ENCODE results near the gene RBM5. TPM values are rescaled to one million over a fixed set of nuclear protein-coding genes. Genes with fewer than 3 reads are reported as not detected.

The RBM5 gene
- total RNA-seq, 1 donor = 150 TPM

- no peak for TF ChIP-seq CTCF (IDR thresholded peaks at IDR 0.05; ENCODE audit: extremely low read depth, low read depth, low read length)
These were observed 66.8 kb downstream of the RBM5 start for GRCh38 chr3:50155491-50155878.

GRCh38 chr3:50155891-50156290 lies 67.2 kb downstream of the RBM5 start:
- DNase-seq (ENCODE audit: insufficient read length, low spot score, missing footprints) = no peak
- Histone ChIP-seq H3K27me3 (ENCODE audit: insufficient read depth, low read length) (peaks cover 8% of the 10 kb centered on the region), H3K4me3 (ENCODE audit: insufficient read depth, low read length) (peak overlapping the region; percentile 73), H3K4me1 (ENCODE audit: insufficient read depth, low read length) (peaks cover 22% of the 10 kb centered on the region), H3K79me2 (ENCODE audit: insufficient read depth, low read length) (peaks cover 40% of the 10 kb centered on the region), H3K36me3 (ENCODE audit: insufficient read depth, low read length) (no peaks in the 10 kb centered on the region), H2AFZ (ENCODE audit: low read length) (no peak overlapping the region), H4K20me1 (ENCODE audit: insufficient read depth, low read length) (no peaks in the 10 kb centered on the region), H3K4me2 (ENCODE audit: insufficient read depth, low read length) (peak overlapping the region; percentile 65), H3K9me3 (ENCODE audit: low read depth, low read length) (no peaks in the 10 kb centered on the region), H3K27ac (ENCODE audit: low read depth, low read length) (no peak overlapping the region)
- TF ChIP-seq CTCF (IDR thresholded peaks at IDR 0.05; ENCODE audit: extremely low read depth, low read depth, low read length) = no peak

More at GRCh38 chr3:50155491-50155878, 66.8 kb downstream of the RBM5 start:
- Histone ChIP-seq H2AFZ (ENCODE audit: low read length) (no peak overlapping the region), H3K4me1 (ENCODE audit: insufficient read depth, low read length) (peaks cover 22% of the 10 kb centered on the region), H3K4me3 (ENCODE audit: insufficient read depth, low read length) (peak overlapping the region; percentile 73), H3K27me3 (ENCODE audit: insufficient read depth, low read length) (peaks cover 8% of the 10 kb centered on the region), H4K20me1 (ENCODE audit: insufficient read depth, low read length) (no peaks in the 10 kb centered on the region), H3K27ac (ENCODE audit: low read depth, low read length) (no peak overlapping the region), H3K9me3 (ENCODE audit: low read depth, low read length) (no peaks in the 10 kb centered on the region), H3K4me2 (ENCODE audit: insufficient read depth, low read length) (peak overlapping the region; percentile 65), H3K36me3 (ENCODE audit: insufficient read depth, low read length) (no peaks in the 10 kb centered on the region), H3K79me2 (ENCODE audit: insufficient read depth, low read length) (peaks cover 40% of the 10 kb centered on the region)
- DNase-seq (ENCODE audit: insufficient read length, low spot score, missing footprints) = no peak

GRCh38 chr3:50156549-50157493 lies 68.1 kb downstream of the RBM5 start:
- peak overlapping the region; percentile 65 for H3K4me2 ChIP-seq (ENCODE audit: insufficient read depth, low read length)
- H3K27ac ChIP-seq (ENCODE audit: low read depth, low read length) = no peak overlapping the region
- H3K27me3 ChIP-seq (ENCODE audit: insufficient read depth, low read length) = peaks cover 8% of the 10 kb centered on the region
- peaks cover 22% of the 10 kb centered on the region for H3K4me1 ChIP-seq (ENCODE audit: insufficient read depth, low read length)
- peaks cover 40% of the 10 kb centered on the region for H3K79me2 ChIP-seq (ENCODE audit: insufficient read depth, low read length)
- H3K9me3 ChIP-seq (ENCODE audit: low read depth, low read length) = no peaks in the 10 kb centered on the region
- no peaks in the 10 kb centered on the region for H4K20me1 ChIP-seq (ENCODE audit: insufficient read depth, low read length)
- peak overlapping the region; percentile 73 for H3K4me3 ChIP-seq (ENCODE audit: insufficient read depth, low read length)
- peak overlapping the region; percentile 77 for H2AFZ ChIP-seq (ENCODE audit: low read length)
- no peaks in the 10 kb centered on the region for H3K36me3 ChIP-seq (ENCODE audit: insufficient read depth, low read length)
- TF ChIP-seq CTCF (IDR thresholded peaks at IDR 0.05; ENCODE audit: extremely low read depth, low read depth, low read length) = no peak
- DNase-seq (ENCODE audit: insufficient read length, low spot score, missing footprints) = peak; percentile 93

- Histone ChIP-seq H3K27me3 (ENCODE audit: insufficient read depth, low read length) (peaks cover 8% of the 10 kb centered on the region), H3K79me2 (ENCODE audit: insufficient read depth, low read length) (peaks cover 40% of the 10 kb centered on the region), H3K4me1 (ENCODE audit: insufficient read depth, low read length) (peaks cover 26% of the 10 kb centered on the region), H3K36me3 (ENCODE audit: insufficient read depth, low read length) (no peaks in the 10 kb centered on the region), H3K4me2 (ENCODE audit: insufficient read depth, low read length) (no peak overlapping the region), H3K9me3 (ENCODE audit: low read depth, low read length) (no peaks in the 10 kb centered on the region), H4K20me1 (ENCODE audit: insufficient read depth, low read length) (no peaks in the 10 kb centered on the region), H2AFZ (ENCODE audit: low read length) (peak overlapping the region; percentile 62), H3K4me3 (ENCODE audit: insufficient read depth, low read length) (no peak overlapping the region), H3K27ac (ENCODE audit: low read depth, low read length) (peak overlapping the region; percentile 41)
- DNase-seq (ENCODE audit: insufficient read length, low spot score, missing footprints) = peak; percentile 95
- TF ChIP-seq CTCF (IDR thresholded peaks at IDR 0.05; ENCODE audit: extremely low read depth, low read depth, low read length) = no peak
These were observed 69.3 kb downstream of the RBM5 start for GRCh38 chr3:50157827-50158529.
